Measurements from ENCODE around the gene DMGDH.
"Not testable (repeated sequence)": the region's sequence is repeated elsewhere in the genome, so short reads cannot be mapped to it uniquely, and the experiment has no call there.

Gene DMGDH

GRCh38 chr5:79011219-79011836 lies 58.1 kb downstream of the DMGDH start:
- no peak for DNase-seq

- no peak for DNase-seq
These were observed 61.1 kb downstream of the DMGDH start for GRCh38 chr5:79008362-79008761.

- DNase-seq, result no peak
These were observed 61.6 kb downstream of the DMGDH start for GRCh38 chr5:79007872-79008271.

- DNase-seq, result no peak
These were observed 63.4 kb downstream of the DMGDH start for GRCh38 chr5:79005936-79006631.

- DNase-seq, result no peak
These were observed 64.3 kb downstream of the DMGDH start for GRCh38 chr5:79005151-79005550.

GRCh38 chr5:79002374-79002773 lies 67.1 kb downstream of the DMGDH start:
- DNase-seq, result no peak

- no peak for DNase-seq
These were observed 68.0 kb downstream of the DMGDH start for GRCh38 chr5:79001471-79001870.

- no peak for DNase-seq
These were observed 72.4 kb downstream of the DMGDH start for GRCh38 chr5:78997090-78997489.

- no peak for DNase-seq
These were observed 73.9 kb downstream of the DMGDH start for GRCh38 chr5:78995521-78996007.

- DNase-seq, result no peak
These were observed 76.3 kb downstream of the DMGDH start for GRCh38 chr5:78993165-78993564.

GRCh38 chr5:78992146-78992545 lies 77.3 kb downstream of the DMGDH start:
- no peak for DNase-seq

GRCh38 chr5:78989080-78989479 lies 80.4 kb downstream of the DMGDH start:
- DNase-seq, result no peak

- DNase-seq, result peak; percentile 49
These were observed 83.7 kb downstream of the DMGDH start for GRCh38 chr5:78985725-78986223.

- peak; percentile 60 for DNase-seq
These were observed 84.3 kb downstream of the DMGDH start, which contains the start of gene ARSB for GRCh38 chr5:78985116-78985724. ARSB (minus strand) TSS chr5:78985310; CDS start chr5:78985248, 62 bp downstream.

GRCh38 chr5:78984439-78985115 lies 84.9 kb downstream of the DMGDH start:
- DNase-seq, result peak; percentile 82

GRCh38 chr5:78983601-78984438 lies 85.7 kb downstream of the DMGDH start:
- DNase-seq, result no peak

GRCh38 chr5:78983194-78983593 lies 86.3 kb downstream of the DMGDH start:
- not testable (repeated sequence) for DNase-seq

GRCh38 chr5:78979909-78980308 lies 89.6 kb downstream of the DMGDH start:
- DNase-seq, result no peak

GRCh38 chr5:78979117-78979742 lies 90.2 kb downstream of the DMGDH start:
- no peak for DNase-seq

GRCh38 chr5:78975035-78975434 lies 94.4 kb downstream of the DMGDH start:
- no peak for DNase-seq

GRCh38 chr5:78974601-78975000 lies 94.9 kb downstream of the DMGDH start:
- DNase-seq, result no peak

- DNase-seq, result no peak
These were observed 95.5 kb downstream of the DMGDH start for GRCh38 chr5:78974011-78974410.
